IMR-90 (cell line): Measurements from ENCODE around the gene SLC4A4. TPM values are rescaled to one million over a fixed set of nuclear protein-coding genes. Genes with fewer than 3 reads are reported as not detected.

Source experiments
- ATAC-seq: fragments of 200-7000 bp; cut with Tn5 transposase; 2 replicates; pipeline ENCODE4 v1.9.1; 2020; ENCODE audit warnings: low read depth, mild to moderate bottlenecking, moderate library complexity
- BruUV-seq: library from RNA; stranded (reverse); fragments of 400-500 nt; replicated peaks from 2 replicates; lab custom pipeline; 2021; lab: Mats Ljungman, UMichigan
- CTCF ChIA-PET: fragments of 300-600 bp; formaldehyde crosslinking; extraction: SDS; loops from one replicate; lab custom pipeline; 2021; ENCODE audit warnings: antibody characterized with exemption; lab: Yijun Ruan, JAX
- POLR2A ChIA-PET: fragments of 300-600 bp; sonication (Branson Sonifier 250); formaldehyde crosslinking; loops from one replicate; lab custom pipeline; 2022; ENCODE audit warnings: antibody characterized with exemption; ENCODE audit not compliant: unreplicated experiment; lab: Charles Lee
- DNase-seq: peaks from one replicate; pipeline ENCODE4 v3.0.0; 2013
- H2AFZ ChIP-seq: replicated peaks from 2 replicates; pipeline ENCODE3; 2013; ENCODE audit warnings: low read length, mild to moderate bottlenecking; ENCODE audit not compliant: poor library complexity
- H2AK5ac ChIP-seq: 2 replicates; pipeline ENCODE4 v1.6.1; 2013; ENCODE audit warnings: low read depth, low read length, inconsistent platforms
- H2AK9ac ChIP-seq: replicated peaks from 2 replicates; pipeline ENCODE3; 2013; ENCODE audit warnings: mild to moderate bottlenecking, low read depth, low read length, moderate library complexity; ENCODE audit not compliant: poor library complexity
- H2BK120ac ChIP-seq: 2 replicates; pipeline ENCODE4 v1.6.1; 2013; ENCODE audit warnings: low read depth, low read length, inconsistent platforms
- H2BK15ac ChIP-seq: 3 replicates; pipeline ENCODE4 v1.6.1; 2013; ENCODE audit warnings: low read depth, low read length, inconsistent platforms
- H2BK20ac ChIP-seq: 2 replicates; pipeline ENCODE4 v1.6.1; 2013; ENCODE audit warnings: low read depth, mild to moderate bottlenecking, inconsistent platforms, low read length, moderate library complexity
- H2BK5ac ChIP-seq: 2 replicates; pipeline ENCODE4 v1.6.1; 2013; ENCODE audit warnings: mild to moderate bottlenecking, low read depth, low read length, inconsistent platforms; ENCODE audit not compliant: poor library complexity, severe bottlenecking
- H3K14ac ChIP-seq: replicated peaks from 2 replicates; pipeline ENCODE4 v1.6.1; 2013; ENCODE audit warnings: low read depth, low read length, inconsistent platforms
- H3K18ac ChIP-seq: 2 replicates; pipeline ENCODE4 v1.6.1; 2013; ENCODE audit warnings: low read depth, low read length, control low read depth
- H3K23ac ChIP-seq: 2 replicates; pipeline ENCODE4 v1.6.1; 2013; ENCODE audit warnings: low read depth, low read length, inconsistent platforms
- H3K27ac ChIP-seq: 2 replicates; pipeline ENCODE4 v1.5.1; 2013; ENCODE audit warnings: mild to moderate bottlenecking, control low read depth, low read length; ENCODE audit not compliant: insufficient read depth
- H3K27me3 ChIP-seq: 2 replicates; pipeline ENCODE4 v1.6.1; 2013; ENCODE audit warnings: low read length; ENCODE audit not compliant: control insufficient read depth, insufficient read depth
- H3K36me3 ChIP-seq: 2 replicates; pipeline ENCODE4 v1.6.1; 2013; ENCODE audit warnings: low read length, mixed read lengths; ENCODE audit not compliant: control insufficient read depth, insufficient read depth
- H3K4ac ChIP-seq: 2 replicates; pipeline ENCODE4 v1.6.1; 2013; ENCODE audit warnings: low read depth, low read length, inconsistent platforms
- H3K4me1 ChIP-seq: 2 replicates; pipeline ENCODE4 v1.6.1; 2013; ENCODE audit warnings: low read length, mixed read lengths; ENCODE audit not compliant: control insufficient read depth, insufficient read depth
- H3K4me2 ChIP-seq: 2 replicates; pipeline ENCODE4 v1.6.1; 2013; ENCODE audit warnings: low read depth, mild to moderate bottlenecking, control low read depth, low read length, moderate library complexity
- H3K4me3 ChIP-seq: 2 replicates; pipeline ENCODE4 v1.5.1; 2013; ENCODE audit warnings: low read depth, mild to moderate bottlenecking, control low read depth, low read length, moderate library complexity; ENCODE audit not compliant: insufficient read depth
- H3K56ac ChIP-seq: 2 replicates; pipeline ENCODE4 v1.6.1; 2013; ENCODE audit warnings: low read length, inconsistent platforms; ENCODE audit not compliant: insufficient read depth; ENCODE audit errors: extremely low read depth
- H3K79me1 ChIP-seq, 2 experiments: 2 replicates each; pipeline ENCODE4 v1.6.1; 2013; ENCODE audit warnings: low read length in 2 of 2, inconsistent platforms in 1 of 2, low read depth in 1 of 2
- H3K9ac ChIP-seq: 2 replicates; pipeline ENCODE4 v1.6.1; 2013; ENCODE audit warnings: low read depth, low read length, control low read depth
- H3K9me1 ChIP-seq: 2 replicates; pipeline ENCODE4 v1.6.1; 2013; ENCODE audit warnings: low read length, inconsistent platforms; ENCODE audit not compliant: insufficient read depth
- H3K9me3 ChIP-seq: 2 replicates; pipeline ENCODE4 v1.6.1; 2013; ENCODE audit warnings: low read length; ENCODE audit not compliant: control insufficient read depth, insufficient read depth
- H4K20me1 ChIP-seq: 2 replicates; pipeline ENCODE4 v1.6.1; 2013; ENCODE audit warnings: low read length, inconsistent platforms; ENCODE audit not compliant: insufficient read depth
- H4K5ac ChIP-seq: 2 replicates; pipeline ENCODE4 v1.6.1; 2013; ENCODE audit warnings: mild to moderate bottlenecking, low read depth, low read length, control low read depth
- H4K8ac ChIP-seq, 2 experiments: 2 replicates each; pipeline ENCODE4 v1.6.1; 2013; ENCODE audit warnings: low read depth in 2 of 2, low read length in 2 of 2, control low read depth in 1 of 2, inconsistent platforms in 1 of 2
- H4K91ac ChIP-seq: 2 replicates; pipeline ENCODE4 v1.6.1; 2013; ENCODE audit warnings: low read depth, low read length, inconsistent platforms; ENCODE audit not compliant: insufficient read depth
- BHLHE40 ChIP-seq: fragments of 150-350 bp; IDR thresholded peaks from 2 replicates; pipeline ENCODE4 v1.6.1; 2016; ENCODE audit warnings: mild to moderate bottlenecking, low read depth, low read length
- CEBPB ChIP-seq: IDR thresholded peaks from 2 replicates; pipeline ENCODE4 v1.6.1; 2012; ENCODE audit warnings: low read depth, low read length, improper control_type of control experiment
- CHD1 ChIP-seq: IDR thresholded peaks from 2 replicates; pipeline ENCODE4 v1.6.1; 2012; ENCODE audit warnings: low read depth, low read length, improper control_type of control experiment
- CTCF ChIP-seq: conservative IDR thresholded peaks from 2 replicates; pipeline ENCODE4 v1.5.1; 2012; ENCODE audit warnings: mild to moderate bottlenecking, low read depth, low read length, improper control_type of control experiment
- FOS ChIP-seq: fragments of 150-350 bp; IDR thresholded peaks from 2 replicates; pipeline ENCODE4 v1.6.1; 2016; ENCODE audit warnings: low read depth, low read length
- MAFK ChIP-seq: IDR thresholded peaks from 2 replicates; pipeline ENCODE4 v1.6.1; 2012; ENCODE audit warnings: low read depth, low read length, improper control_type of control experiment
- MAZ ChIP-seq: IDR thresholded peaks from 2 replicates; pipeline ENCODE4 v1.6.1; 2012; ENCODE audit warnings: low read depth, mild to moderate bottlenecking, low read length, improper control_type of control experiment, moderate library complexity, borderline replicate concordance
- NFE2L2 ChIP-seq: fragments of 150-350 bp; IDR thresholded peaks from 2 replicates; pipeline ENCODE4 v1.6.1; 2016; ENCODE audit warnings: low read depth, mild to moderate bottlenecking, low read length
- POLR2A ChIP-seq: IDR thresholded peaks from 2 replicates; pipeline ENCODE4 v1.6.1; 2012; ENCODE audit warnings: mild to moderate bottlenecking, low read depth, low read length
- RAD21 ChIP-seq: IDR thresholded peaks from 2 replicates; pipeline ENCODE4 v1.6.1; 2012; ENCODE audit warnings: low read length, improper control_type of control experiment
- RCOR1 ChIP-seq: IDR thresholded peaks from 2 replicates; pipeline ENCODE4 v1.6.1; 2012; ENCODE audit warnings: mild to moderate bottlenecking, low read length, improper control_type of control experiment; ENCODE audit not compliant: insufficient replicate concordance
- RFX5 ChIP-seq: IDR thresholded peaks from 2 replicates; pipeline ENCODE4 v1.8.0; 2012; ENCODE audit warnings: low read depth, mild to moderate bottlenecking, low read length, moderate library complexity
- SMC3 ChIP-seq: fragments of 150-350 bp; IDR thresholded peaks from 2 replicates; pipeline ENCODE4 v1.6.1; 2016; ENCODE audit warnings: low read depth, mild to moderate bottlenecking, antibody characterized with exemption, low read length, moderate library complexity
- WGBS, 2 experiments: methylation state at CpG; one replicate each; pipeline versions ENCODE4 v1.1.5 to v1.1.7; 2013; ENCODE audit warnings: missing lambda C conversion rate in 2 of 2; ENCODE audit not compliant: insufficient read length in 1 of 2; ENCODE audit errors: extremely low coverage in 2 of 2; 5-methylcytosine and 5-hydroxymethylcytosine counted together
- dilution Hi-C: fragments of 300-500 bp; cut with HindIII; formaldehyde crosslinking; loops from one replicate; pipeline ENCODE4 v1.14.3; 2018; ENCODE audit warnings: low sequenced_read_pairs; ENCODE audit not compliant: unreplicated experiment
- in situ Hi-C: fragments of 300-500 bp; cut with MboI; formaldehyde crosslinking; loops from 3 replicates; pipeline ENCODE4 v1.14.3; 2019; ENCODE audit warnings: low sequenced_read_pairs, inconsistent platforms, mixed read lengths
- intact Hi-C: fragments of 100-400 bp; cut with micrococcal nuclease; formaldehyde crosslinking; loops from 2 replicates; pipeline ENCODE4 v1.10.0; 2022
- polyA plus RNA-seq, 3 experiments: library from polyadenylated mRNA; depleted of rRNA; stranded (reverse); fragments of >200 nt; gene quantifications; 2 replicates each; pipeline ENCODE4 v1.2.3, GENCODE V29; 2012; ENCODE audit warnings: low replicate concordance in 1 of 3
- total RNA-seq: library from RNA; depleted of rRNA; stranded (reverse); fragments of >200 nt; gene quantifications from 2 replicates; pipeline ENCODE4 v1.2.3, GENCODE V29; 2012

Gene SLC4A4
- total and polyA plus RNA-seq, 2 of the 4 experiments (the other 2 are of a cell fraction): 5.6 to 16.8 TPM

GRCh38 chr4:71497078-71497477 is 158.3 kb downstream of the SLC4A4 start:
- no peak overlapping the region for H2BK20ac ChIP-seq
- H2AK9ac ChIP-seq: no peak overlapping the region
- no peak overlapping the region for H2BK5ac ChIP-seq
- peak overlapping the region; percentile 60; the same call in 1 of the 2 replicates for H3K18ac ChIP-seq
- peaks cover 3% of the 10 kb centered on the region; the same call in 1 of the 2 replicates for H3K4me1 ChIP-seq
- H3K9ac ChIP-seq: no peak overlapping the region
- no peak overlapping the region for H2AK5ac ChIP-seq
- no peaks in the 10 kb centered on the region for H4K20me1 ChIP-seq
- no peak overlapping the region for H3K4me3 ChIP-seq
- CTCF ChIA-PET: no interaction called here
- ATAC-seq (no peak), DNase-seq (no peak)
- H3K4ac ChIP-seq: no peak overlapping the region
- H3K14ac ChIP-seq: no peak overlapping the region
- in situ Hi-C loops: no loop called here
- dilution Hi-C loops: no loop called here
- no peak overlapping the region for H2AFZ ChIP-seq
- TF ChIP-seq SMC3 (no peak), RAD21 (no peak), BHLHE40 (no peak), CTCF (no peak), FOS (no peak), POLR2A (no peak), MAZ (no peak), RFX5 (no peak), CEBPB (no peak), CHD1 (no peak), RCOR1 (no peak), MAFK (no peak), NFE2L2 (no peak)
- no peak overlapping the region for H3K23ac ChIP-seq
- H3K27ac ChIP-seq: no peak overlapping the region; the same call in 1 of the 2 replicates
- no peak overlapping the region for H3K56ac ChIP-seq
- POLR2A ChIA-PET: no interaction called here
- H4K91ac ChIP-seq: no peak overlapping the region
- 86% methylated on average over 1 of the region's 3 CpGs; no CpG with 5 or more reads in 1 of the 2 experiments for WGBS, 2 experiments
- peaks cover 0 to 15% of the 10 kb centered on the region in 2 experiments; a peak in 1 of 4 replicates for H3K79me1 ChIP-seq
- H3K27me3 ChIP-seq: no peaks in the 10 kb centered on the region
- no peak overlapping the region for H3K4me2 ChIP-seq
- no peaks in the 10 kb centered on the region for H3K9me3 ChIP-seq
- intact Hi-C loops: no loop called here
- BruUV-seq: no TSS peak
- H4K8ac ChIP-seq: 0 out of 4 replicates have a peak overlapping the region, but pooled peaks of 1 of the 2 experiments have one; percentile 20
- H3K36me3 ChIP-seq: peaks cover 10% of the 10 kb centered on the region
- no peak overlapping the region for H2BK120ac ChIP-seq
- H4K5ac ChIP-seq: no peak overlapping the region
- H2BK15ac ChIP-seq: no peak overlapping the region
- no peaks in the 10 kb centered on the region; the same call in none of the 2 replicates for H3K9me1 ChIP-seq
